Caco-2 (cell line): ENCODE measurements around the gene TTC28. TPM values are rescaled to one million over a fixed set of nuclear protein-coding genes. Genes with fewer than 3 reads are reported as not detected.

Experiments
- BruUV-seq: library from RNA; stranded (reverse); fragments of 400-500 nt; replicated peaks from 2 replicates; lab custom pipeline; 2021; lab: Mats Ljungman, UMichigan
- CTCF ChIA-PET: fragments of 300-600 bp; sonication (Branson Sonifier 250); formaldehyde crosslinking; loops from one replicate; lab custom pipeline; 2022; ENCODE audit warnings: antibody characterized with exemption; lab: Charles Lee
- POLR2A ChIA-PET: fragments of 300-600 bp; sonication (Branson Sonifier 250); formaldehyde crosslinking; loops from one replicate; lab custom pipeline; 2022; ENCODE audit warnings: antibody characterized with exemption; lab: Charles Lee
- DNase-seq, 2 experiments: peaks; one replicate each; pipeline versions ENCODE4 v3.0.0 to v3.0.0-alpha.2; 2020 to 2022
- H3K27me3 ChIP-seq: replicated peaks from 2 replicates; pipeline ENCODE4 v1.6.0; 2011; ENCODE audit warnings: low read length; ENCODE audit not compliant: control insufficient read depth, insufficient read depth
- H3K36me3 ChIP-seq: 2 replicates; pipeline ENCODE4 v1.5.1; 2011; ENCODE audit warnings: low read length; ENCODE audit not compliant: control insufficient read depth, insufficient read depth
- H3K4me1 ChIP-seq: fragments of 250-450 bp; sonication (Bioruptor Pico); 2 replicates; pipeline ENCODE4 v1.5.1; 2020; ENCODE audit warnings: mild to moderate bottlenecking
- H3K4me3 ChIP-seq: 2 replicates; pipeline ENCODE4 v1.5.1; 2011; ENCODE audit warnings: low read depth, mild to moderate bottlenecking, control low read depth, low read length
- H3K9me3 ChIP-seq: fragments of 250-450 bp; sonication (Bioruptor Pico); 2 replicates; pipeline ENCODE4 v1.5.1; 2020; ENCODE audit warnings: mild to moderate bottlenecking, moderate library complexity
- H3K27ac Mint-ChIP-seq: one replicate; pipeline ENCODE4 v1.8.0; 2022; ENCODE audit warnings: mixed read lengths; ENCODE audit not compliant: unreplicated experiment
- H3K27me3 Mint-ChIP-seq: one replicate; pipeline ENCODE4 v1.8.0; 2022; ENCODE audit warnings: mixed read lengths; ENCODE audit not compliant: insufficient read depth, unreplicated experiment
- H3K36me3 Mint-ChIP-seq: one replicate; pipeline ENCODE4 v1.8.0; 2022; ENCODE audit warnings: mild to moderate bottlenecking, mixed read lengths; ENCODE audit not compliant: insufficient read depth, unreplicated experiment
- H3K4me1 Mint-ChIP-seq: one replicate; pipeline ENCODE4 v1.8.0; 2022; ENCODE audit warnings: low read depth, mixed read lengths; ENCODE audit not compliant: unreplicated experiment
- H3K4me3 Mint-ChIP-seq: one replicate; pipeline ENCODE4 v1.8.0; 2022; ENCODE audit warnings: mild to moderate bottlenecking, moderate library complexity, mixed read lengths; ENCODE audit not compliant: unreplicated experiment
- H3K9me3 Mint-ChIP-seq: one replicate; pipeline ENCODE4 v1.8.0; 2022; ENCODE audit warnings: mixed read lengths; ENCODE audit not compliant: unreplicated experiment
- CTCF ChIP-seq, 2 experiments: fragments of 200-600 bp in 1 of 2; IDR thresholded peaks; 1 replicate in 1 of 2; 2 replicates in 1 of 2; pipeline versions ENCODE4 v1.5.1 to v1.8.0; 2011 to 2022; ENCODE audit warnings: antibody characterized with exemption in 1 of 2, control low read depth in 1 of 2, inconsistent platforms in 1 of 2, low read depth in 1 of 2, low read length in 1 of 2, mild to moderate bottlenecking in 1 of 2, moderate library complexity in 1 of 2; ENCODE audit not compliant: insufficient read depth in 1 of 2, severe bottlenecking in 1 of 2, unreplicated experiment in 1 of 2
- intact Hi-C: fragments of 100-400 bp; cut with micrococcal nuclease; formaldehyde crosslinking; loops from one replicate; pipeline ENCODE4 v1.10.0; 2022; ENCODE audit not compliant: unreplicated experiment
- total RNA-seq: library from RNA; stranded (reverse); gene quantifications from 2 replicates; pipeline ENCODE4 v1.2.3, GENCODE V29; 2022

Gene TTC28
- total RNA-seq, 1 experiment from 2014 or later = 12.0 TPM

GRCh38 chr22:27999876-28000275, 679.8 kb downstream of the TTC28 start:
- Histone ChIP-seq H3K9me3 (no peaks in the 10 kb centered on the region), H3K4me1 (no peaks in the 10 kb centered on the region), H3K27me3 (no peaks in the 10 kb centered on the region), H3K4me3 (no peak overlapping the region), H3K36me3 (no peaks in the 10 kb centered on the region)
- no peaks in the 10 kb centered on the region for H3K36me3 Mint-ChIP-seq
- no peaks in the 10 kb centered on the region for H3K9me3 Mint-ChIP-seq
- ChIA-PET POLR2A (no interaction called here), CTCF (interaction anchor here (0.5 to 0.6 kb wide), 3 partner anchors 10 to 183 kb away, joined by 3 read pairs; no protein-coding TSS in a partner anchor)
- no peak for TF ChIP-seq CTCF (IDR thresholded peaks at IDR 0.05; ENCODE audit: insufficient read depth in 1 of 2, low read depth in 1 of 2, low read length in 1 of 2, severe bottlenecking in 1 of 2, unreplicated experiment in 1 of 2)
- H3K4me1 Mint-ChIP-seq = no peaks in the 10 kb centered on the region
- no peak for DNase-seq
- no peaks in the 10 kb centered on the region for H3K27me3 Mint-ChIP-seq
- BruUV-seq = no TSS peak
- no peak overlapping the region for H3K27ac Mint-ChIP-seq
- intact Hi-C loops = no loop called here
- H3K4me3 Mint-ChIP-seq = no peak overlapping the region

GRCh38 chr22:27998511-27999410, 680.9 kb downstream of the TTC28 start:
- no peak for DNase-seq
- Histone ChIP-seq H3K36me3 (no peaks in the 10 kb centered on the region), H3K27me3 (no peaks in the 10 kb centered on the region), H3K4me1 (no peaks in the 10 kb centered on the region), H3K9me3 (no peaks in the 10 kb centered on the region), H3K4me3 (no peak overlapping the region)
- Mint-ChIP-seq H3K27ac (no peak overlapping the region), H3K36me3 (no peaks in the 10 kb centered on the region), H3K27me3 (no peaks in the 10 kb centered on the region), H3K4me3 (no peak overlapping the region), H3K9me3 (no peaks in the 10 kb centered on the region), H3K4me1 (no peaks in the 10 kb centered on the region)
- POLR2A ChIA-PET = interaction anchor here (0.6 kb wide), 1 partner anchor 78 kb away, joined by 3 read pairs; no protein-coding TSS in a partner anchor
- CTCF ChIA-PET = no interaction called here
- no TSS peak for BruUV-seq
- intact Hi-C loops = no loop called here
- TF ChIP-seq CTCF (IDR thresholded peaks at IDR 0.05; ENCODE audit: insufficient read depth in 1 of 2, low read depth in 1 of 2, low read length in 1 of 2, severe bottlenecking in 1 of 2, unreplicated experiment in 1 of 2) = no peak

- ChIA-PET POLR2A (no interaction called here), CTCF (no interaction called here)
- Histone ChIP-seq H3K4me1 (no peaks in the 10 kb centered on the region), H3K27me3 (no peaks in the 10 kb centered on the region), H3K9me3 (no peaks in the 10 kb centered on the region), H3K36me3 (no peaks in the 10 kb centered on the region), H3K4me3 (no peak overlapping the region)
- no peak for TF ChIP-seq CTCF (IDR thresholded peaks at IDR 0.05; ENCODE audit: insufficient read depth in 1 of 2, low read depth in 1 of 2, low read length in 1 of 2, severe bottlenecking in 1 of 2, unreplicated experiment in 1 of 2)
- no peak for DNase-seq
- Mint-ChIP-seq H3K4me3 (no peak overlapping the region), H3K27me3 (no peaks in the 10 kb centered on the region), H3K27ac (no peak overlapping the region), H3K4me1 (no peaks in the 10 kb centered on the region), H3K9me3 (no peaks in the 10 kb centered on the region), H3K36me3 (no peaks in the 10 kb centered on the region)
- intact Hi-C loops = no loop called here
- no TSS peak for BruUV-seq
Measured at GRCh38 chr22:27997538-27997937, 682.1 kb downstream of the TTC28 start.
